Fibroblast of peridontal ligament (primary cell): ENCODE measurements around the gene LRRC26.

Experiments
- DNase-seq: peaks from one replicate; pipeline ENCODE4 v3.0.0-alpha.2; 2010; ENCODE audit errors: extremely low read depth

LRRC26 gene

DNA sequence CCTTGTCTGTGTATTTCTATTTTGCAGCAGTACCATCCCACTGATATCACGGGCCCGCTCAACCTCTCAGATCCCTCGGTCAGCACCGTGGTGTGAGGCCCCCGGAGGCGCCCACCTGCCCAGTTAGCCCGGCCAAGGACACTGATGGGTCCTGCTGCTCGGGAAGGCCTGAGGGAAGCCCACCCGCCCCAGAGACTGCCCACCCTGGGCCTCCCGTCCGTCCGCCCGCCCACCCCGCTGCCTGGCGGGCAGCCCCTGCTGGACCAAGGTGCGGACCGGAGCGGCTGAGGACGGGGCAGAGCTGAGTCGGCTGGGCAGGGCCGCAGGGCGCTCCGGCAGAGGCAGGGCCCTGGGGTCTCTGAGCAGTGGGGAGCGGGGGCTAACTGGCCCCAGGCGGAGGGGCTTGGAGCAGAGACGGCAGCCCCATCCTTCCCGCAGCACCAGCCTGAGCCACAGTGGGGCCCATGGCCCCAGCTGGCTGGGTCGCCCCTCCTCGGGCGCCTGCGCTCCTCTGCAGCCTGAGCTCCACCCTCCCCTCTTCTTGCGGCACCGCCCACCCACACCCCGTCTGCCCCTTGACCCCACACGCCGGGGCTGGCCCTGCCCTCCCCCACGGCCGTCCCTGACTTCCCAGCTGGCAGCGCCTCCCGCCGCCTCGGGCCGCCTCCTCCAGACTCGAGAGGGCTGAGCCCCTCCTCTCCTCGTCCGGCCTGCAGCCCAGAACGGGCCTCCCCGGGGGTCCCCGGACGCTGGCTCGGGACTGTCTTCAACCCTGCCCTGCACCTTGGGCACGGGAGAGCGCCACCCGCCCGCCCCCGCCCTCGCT lies 1.9 kb downstream of the LRRC26 start:
- no peak for DNase-seq

DNA sequence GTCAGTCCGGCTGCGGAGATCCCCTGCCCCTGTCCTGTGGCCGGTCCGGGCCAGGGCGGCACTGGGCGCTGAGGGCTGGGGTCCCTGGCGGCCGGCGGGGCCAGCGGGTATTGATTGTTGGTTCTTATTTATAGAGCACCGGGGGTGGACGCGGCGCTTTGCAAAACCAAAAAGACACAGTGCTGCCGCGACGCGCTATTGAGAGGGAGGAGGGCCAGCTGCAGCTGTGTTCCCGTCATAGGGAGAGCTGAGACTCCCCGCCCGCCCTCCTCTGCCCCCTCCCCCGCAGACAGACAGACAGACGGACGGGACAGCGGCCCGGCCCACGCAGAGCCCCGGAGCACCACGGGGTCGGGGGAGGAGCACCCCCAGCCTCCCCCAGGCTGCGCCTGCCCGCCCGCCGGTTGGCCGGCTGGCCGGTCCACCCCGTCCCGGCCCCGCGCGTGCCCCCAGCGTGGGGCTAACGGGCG lies 2.5 kb downstream of the LRRC26 start:
- no peak for DNase-seq

DNA sequence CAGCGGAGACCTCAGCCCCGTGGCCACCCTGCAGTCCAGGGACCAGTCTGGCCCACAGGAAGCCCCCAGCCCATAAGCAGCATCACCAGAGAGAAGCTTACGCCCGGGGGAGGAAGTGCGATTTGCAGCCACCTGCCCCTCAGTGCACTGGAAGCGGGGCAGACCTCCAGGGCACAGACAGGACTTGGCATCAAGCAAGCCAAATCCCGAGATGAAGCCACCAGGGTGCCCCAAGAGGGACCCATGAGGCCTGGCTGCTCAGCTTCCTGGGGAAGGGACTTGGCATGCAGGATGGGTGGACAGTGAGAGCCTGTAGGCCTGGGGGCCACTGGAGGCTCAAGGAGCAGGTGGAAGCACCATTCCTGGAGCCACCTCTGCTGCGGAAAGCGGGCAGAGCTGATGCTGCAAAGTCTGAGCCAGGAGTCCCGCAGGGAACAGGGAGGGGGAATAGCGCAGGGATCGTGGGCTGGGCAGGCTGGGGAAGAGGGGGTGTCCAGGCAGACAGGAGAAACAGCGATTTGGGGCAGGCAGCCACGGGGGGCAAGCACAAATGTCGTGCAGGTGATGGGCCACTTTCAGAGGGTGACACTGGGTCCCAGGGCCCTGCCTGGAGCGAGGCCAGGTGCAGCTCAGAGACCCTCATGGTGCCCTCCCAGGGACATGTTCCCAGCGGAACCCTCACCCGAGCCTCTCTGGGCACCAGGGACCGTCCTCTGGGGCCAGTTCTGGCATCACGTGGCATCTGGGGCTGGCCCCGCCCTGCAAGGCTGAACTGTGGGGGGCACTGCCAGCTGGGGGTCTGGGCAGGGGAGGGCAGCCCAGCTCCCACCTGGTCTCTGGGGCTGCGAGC lies 3.2 kb downstream of the LRRC26 start:
- DNase-seq = no peak

DNA sequence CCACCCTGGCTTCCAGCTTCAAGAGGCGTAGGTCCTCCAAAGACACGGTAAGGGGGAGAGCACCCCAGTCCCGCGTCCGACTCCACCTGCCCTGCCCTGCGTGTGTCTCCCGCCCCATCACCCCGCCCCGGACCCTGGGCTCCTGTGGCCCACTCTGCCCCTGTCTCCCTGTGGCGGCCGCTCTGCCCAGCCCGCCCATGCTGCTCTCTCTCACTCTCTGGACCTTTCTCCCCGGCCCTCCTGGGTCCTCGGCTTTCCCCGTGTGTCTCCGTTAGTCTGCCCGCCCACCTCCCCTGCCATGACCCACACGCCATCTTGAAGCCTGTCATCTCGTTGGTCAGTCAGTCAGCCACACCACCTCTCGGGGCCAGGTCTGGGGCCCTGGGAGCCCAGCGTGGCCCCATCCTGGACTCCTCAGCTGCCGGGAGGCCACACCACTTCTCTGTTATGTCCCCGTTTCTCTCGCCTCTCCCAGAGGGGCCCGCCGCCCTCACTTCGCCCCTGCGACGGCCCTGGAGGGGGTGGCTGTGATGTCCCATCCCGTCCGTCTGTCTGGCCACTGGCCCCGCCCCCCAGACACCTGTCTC lies 4.5 kb downstream of the LRRC26 start:
- no peak for DNase-seq

DNA sequence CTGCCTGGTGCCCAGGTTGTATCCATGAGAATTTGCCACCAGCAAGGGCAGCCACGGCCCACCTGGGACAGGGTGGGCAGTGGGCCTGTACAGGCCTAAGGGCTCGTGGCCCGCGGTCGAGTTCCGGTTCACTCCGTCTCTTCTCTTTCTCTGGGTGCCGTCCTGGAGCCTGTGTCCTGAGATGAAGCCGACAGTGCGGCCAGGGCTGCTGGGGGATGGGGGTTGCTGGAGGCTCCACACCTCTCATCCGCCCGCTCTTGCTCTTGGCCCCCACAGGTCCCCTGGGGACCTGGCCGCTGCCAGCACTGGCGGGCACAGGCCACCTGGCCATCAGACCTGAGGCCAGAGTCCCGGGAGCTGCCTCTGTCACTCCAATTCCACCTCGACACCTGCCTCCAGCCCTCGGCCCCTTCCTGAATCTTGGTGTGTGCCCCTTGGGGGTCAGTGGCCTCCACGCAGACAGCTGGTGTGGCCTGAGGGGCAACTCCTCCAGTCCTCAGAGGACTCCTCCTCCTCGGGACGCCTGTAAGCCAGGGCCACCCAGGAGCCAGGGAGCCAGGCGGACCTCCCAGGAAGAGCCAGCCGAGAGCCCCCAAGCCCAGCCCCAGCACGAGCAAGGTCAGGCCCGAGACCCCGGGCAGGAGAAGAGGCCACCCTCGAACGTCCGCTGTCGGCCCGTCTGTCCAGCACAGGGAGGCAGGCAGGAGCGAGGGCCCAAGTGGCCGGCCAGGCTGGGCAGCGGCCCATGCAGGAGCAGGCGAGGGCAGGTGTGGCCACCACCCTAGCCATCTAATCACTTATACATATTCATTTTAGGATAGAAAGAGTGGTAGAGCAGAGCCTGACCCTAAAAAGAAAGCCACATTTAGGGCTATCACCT lies 5.2 kb downstream of the LRRC26 start:
- DNase-seq = no peak

DNA sequence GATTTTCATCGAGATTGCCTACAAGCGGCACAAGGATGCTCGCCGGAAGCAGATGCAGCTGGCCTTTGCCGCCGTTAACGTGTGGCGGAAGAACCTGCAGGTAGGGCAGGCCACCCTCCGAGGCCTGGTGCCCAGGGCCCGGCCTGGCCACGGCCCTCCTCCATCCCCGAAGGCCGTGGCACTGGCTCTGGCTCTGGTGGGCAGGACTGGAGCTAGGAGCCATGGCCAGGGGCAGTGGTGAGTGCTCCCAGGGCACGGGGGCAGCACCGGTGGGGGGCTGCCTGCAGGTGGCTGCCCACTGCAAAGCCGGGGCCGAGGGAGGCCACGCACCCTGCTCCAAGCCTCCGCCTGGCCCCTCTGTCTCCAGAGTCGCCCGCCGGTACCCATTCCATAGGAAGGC lies 6.0 kb downstream of the LRRC26 start:
- DNase-seq = no peak

DNA sequence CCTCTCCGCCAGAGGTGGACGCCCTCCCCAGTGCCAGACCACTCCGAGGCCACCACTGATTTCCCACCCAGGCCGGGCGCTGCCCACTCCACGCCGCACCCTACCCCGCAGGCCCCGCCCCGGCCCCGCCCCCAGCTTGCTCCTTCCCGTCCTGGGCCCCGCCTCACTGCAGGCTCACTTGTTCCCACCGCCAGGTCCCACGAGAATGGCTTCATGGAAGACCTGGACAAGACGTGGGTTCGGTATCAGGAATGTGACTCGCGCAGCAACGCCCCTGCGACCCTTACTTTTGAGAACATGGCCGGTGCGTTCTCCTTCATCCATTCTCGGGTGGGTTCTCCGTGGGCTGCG lies 6.5 kb downstream of the LRRC26 start:
- no peak for DNase-seq

DNA sequence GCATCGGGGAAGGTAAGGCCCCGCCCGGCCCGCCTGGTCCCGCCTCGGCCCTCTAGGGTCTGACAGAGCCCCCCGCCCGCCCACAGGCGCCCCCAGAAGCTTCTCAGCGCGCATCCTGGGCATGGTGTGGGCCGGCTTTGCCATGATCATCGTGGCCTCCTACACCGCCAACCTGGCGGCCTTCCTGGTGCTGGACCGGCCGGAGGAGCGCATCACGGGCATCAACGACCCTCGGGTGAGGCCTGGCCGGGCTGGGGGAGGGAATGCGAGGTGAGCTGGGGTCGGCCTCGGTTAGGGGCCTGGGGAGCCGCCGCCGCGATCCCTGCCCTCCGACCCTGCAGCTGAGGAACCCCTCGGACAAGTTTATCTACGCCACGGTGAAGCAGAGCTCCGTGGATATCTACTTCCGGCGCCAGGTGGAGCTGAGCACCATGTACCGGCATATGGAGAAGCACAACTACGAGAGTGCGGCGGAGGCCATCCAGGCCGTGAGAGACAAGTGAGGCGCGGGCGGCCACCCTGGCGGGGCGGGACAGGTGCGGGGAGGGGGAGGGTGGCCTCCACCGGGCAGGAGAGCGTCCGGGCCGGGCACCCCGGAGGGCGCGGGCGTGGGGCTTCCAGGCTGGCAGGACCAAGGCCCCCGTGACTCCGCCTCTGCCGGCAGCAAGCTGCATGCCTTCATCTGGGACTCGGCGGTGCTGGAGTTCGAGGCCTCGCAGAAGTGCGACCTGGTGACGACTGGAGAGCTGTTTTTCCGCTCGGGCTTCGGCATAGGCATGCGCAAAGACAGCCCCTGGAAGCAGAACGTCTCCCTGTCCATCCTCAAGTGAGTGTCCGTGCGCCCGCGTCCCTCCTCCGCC lies 7.1 kb downstream of the LRRC26 start:
- DNase-seq = no peak

DNA sequence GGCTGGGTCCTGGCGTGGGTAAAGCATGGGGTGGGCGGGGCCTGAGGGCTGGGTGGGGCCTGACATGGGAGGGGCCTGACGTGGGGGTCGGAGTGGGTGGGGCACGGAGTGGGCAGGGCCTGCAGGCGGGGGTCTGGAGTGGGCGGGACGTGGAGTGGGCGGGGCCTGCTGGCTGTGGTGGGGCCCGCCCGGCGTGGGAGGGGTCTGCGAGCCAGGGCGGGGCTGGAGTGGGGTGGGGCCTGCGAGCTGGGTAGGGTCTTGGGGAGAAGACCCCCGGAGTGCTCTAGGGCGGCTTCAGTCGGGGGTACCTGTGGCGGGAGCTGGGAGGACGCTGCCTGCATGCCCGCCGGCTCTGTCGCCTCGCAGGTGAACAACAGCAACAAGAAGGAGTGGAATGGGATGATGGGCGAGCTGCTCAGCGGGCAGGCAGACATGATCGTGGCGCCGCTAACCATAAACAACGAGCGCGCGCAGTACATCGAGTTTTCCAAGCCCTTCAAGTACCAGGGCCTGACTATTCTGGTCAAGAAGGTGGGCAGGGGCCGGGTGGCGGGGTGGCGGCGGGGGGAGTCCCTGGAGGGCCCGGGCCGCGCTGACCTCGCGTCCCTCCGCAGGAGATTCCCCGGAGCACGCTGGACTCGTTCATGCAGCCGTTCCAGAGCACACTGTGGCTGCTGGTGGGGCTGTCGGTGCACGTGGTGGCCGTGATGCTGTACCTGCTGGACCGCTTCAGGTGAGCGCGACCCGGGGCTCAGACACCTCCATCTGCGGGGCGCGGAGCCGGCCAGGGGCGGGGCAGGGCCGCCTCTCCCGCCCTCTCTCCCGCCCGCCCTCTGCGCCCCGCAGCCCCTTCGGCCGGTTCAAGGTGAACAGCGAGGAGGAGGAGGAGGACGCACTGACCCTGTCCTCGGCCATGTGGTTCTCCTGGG lies 8.0 kb downstream of the LRRC26 start:
- no peak for DNase-seq

DNA sequence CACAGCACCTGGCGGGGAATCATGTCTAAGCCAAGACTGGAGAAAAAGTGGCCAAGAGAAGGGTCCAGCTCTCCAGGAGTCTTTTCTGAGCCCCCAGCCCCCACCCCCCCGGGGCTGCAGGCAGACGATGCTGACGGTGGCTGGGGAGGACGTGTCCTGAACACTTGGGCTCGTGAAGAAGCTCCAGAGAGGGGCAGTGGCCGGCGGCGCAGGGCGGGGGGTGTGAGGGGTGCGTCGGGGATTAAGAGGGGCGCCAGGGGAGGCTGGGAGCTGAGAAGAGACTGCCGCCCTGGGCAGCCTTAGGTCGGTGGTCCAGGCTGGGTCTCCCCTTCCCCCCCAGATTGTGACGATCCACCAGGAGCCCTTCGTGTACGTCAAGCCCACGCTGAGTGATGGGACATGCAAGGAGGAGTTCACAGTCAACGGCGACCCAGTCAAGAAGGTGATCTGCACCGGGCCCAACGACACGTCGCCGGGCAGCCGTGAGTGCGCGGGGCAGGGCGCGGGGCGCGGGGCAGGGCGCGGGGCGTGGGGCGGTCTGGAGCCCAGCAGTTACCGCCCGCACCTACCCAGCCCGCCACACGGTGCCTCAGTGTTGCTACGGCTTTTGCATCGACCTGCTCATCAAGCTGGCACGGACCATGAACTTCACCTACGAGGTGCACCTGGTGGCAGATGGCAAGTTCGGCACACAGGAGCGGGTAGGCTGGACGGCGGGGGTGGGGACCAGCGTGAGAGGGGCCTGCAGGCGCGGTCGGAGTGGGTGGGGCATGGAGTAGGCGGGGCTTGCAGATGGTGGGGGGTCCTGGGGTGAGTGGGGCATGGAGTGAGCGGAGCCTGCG lies 8.9 kb downstream of the LRRC26 start:
- no peak for DNase-seq

DNA sequence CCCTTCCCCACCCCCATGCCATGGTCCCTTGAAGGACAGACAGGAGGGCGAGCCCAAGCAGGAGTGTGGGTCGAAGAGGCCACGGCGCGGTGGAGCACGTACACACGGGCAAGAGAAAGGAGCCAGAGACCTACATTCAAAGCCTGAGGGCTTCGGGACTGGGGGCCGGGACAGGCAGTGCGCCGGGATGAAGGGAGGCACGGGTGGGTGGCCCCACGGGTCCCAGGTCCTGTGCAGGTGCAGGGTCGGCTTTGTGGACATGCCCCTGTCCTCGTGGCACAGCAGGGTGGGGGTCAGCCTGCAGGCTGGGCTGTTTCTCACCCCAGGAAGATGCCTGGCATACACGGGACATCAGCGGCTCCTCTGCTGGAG lies 9.8 kb downstream of the LRRC26 start:
- no peak for DNase-seq

DNA sequence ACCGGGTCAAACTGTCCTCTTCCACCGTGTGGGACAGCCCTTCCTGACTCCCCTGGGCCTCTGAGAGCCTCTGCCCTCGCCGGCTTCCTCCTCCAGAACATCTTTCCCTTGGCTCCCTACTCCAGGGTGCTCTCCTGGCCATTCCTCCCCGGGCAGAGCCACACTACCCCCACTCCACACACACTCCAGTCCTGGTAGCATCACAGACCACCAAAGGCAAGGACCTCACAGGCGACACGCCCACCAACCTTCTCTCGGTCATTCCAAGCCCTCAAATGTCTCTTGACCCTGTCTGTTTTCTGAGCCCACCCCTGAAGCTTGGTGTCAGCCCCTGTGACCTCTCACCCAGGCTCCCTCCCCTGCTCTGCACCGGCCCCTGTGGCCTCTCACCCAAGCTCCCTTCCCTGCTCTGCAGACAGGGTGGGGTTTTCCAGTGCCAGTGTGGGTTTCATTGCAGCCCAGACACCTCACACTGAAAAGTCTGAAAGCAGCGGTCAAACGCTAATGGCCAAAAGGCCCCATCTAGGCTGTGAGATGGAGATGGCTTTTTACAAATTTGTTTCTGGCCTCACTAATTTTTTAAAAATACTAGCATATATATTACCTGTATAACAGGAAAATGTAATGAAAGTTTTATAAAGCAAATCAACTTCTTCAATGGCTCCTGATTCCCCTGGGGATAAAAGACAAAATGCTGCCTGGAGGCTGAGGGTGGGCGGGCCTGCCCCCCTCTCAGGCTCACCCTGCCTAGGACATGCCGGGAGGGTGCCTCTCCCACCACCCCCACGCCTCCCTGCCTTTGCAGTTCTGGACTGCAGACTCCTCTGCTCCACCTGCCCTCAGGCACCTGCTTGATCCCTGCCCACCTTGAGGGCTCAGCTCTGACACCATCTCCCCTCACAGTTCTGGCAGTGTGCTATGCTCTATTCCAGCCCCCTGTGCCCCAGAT lies 10.5 kb downstream of the LRRC26 start:
- no peak for DNase-seq

DNA sequence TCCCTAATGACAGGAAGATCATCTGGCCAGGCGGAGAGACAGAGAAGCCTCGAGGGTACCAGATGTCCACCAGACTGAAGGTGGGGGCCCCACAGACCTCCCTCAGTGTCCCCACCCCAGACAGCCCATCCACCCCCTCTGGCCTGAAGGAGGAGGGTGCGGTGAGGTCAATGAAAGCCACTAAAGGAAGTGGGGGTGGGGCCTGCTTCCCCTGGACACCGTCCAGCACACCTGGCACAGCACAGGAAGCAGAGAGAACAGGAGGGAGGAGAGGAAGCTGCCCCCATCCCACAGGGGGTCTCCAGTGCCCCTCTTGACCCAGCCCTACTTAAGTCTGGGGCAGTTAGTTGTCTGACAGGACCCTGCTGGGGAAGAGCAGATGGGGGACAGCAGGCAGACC lies 11.2 kb downstream of the LRRC26 start:
- DNase-seq = no peak

DNA sequence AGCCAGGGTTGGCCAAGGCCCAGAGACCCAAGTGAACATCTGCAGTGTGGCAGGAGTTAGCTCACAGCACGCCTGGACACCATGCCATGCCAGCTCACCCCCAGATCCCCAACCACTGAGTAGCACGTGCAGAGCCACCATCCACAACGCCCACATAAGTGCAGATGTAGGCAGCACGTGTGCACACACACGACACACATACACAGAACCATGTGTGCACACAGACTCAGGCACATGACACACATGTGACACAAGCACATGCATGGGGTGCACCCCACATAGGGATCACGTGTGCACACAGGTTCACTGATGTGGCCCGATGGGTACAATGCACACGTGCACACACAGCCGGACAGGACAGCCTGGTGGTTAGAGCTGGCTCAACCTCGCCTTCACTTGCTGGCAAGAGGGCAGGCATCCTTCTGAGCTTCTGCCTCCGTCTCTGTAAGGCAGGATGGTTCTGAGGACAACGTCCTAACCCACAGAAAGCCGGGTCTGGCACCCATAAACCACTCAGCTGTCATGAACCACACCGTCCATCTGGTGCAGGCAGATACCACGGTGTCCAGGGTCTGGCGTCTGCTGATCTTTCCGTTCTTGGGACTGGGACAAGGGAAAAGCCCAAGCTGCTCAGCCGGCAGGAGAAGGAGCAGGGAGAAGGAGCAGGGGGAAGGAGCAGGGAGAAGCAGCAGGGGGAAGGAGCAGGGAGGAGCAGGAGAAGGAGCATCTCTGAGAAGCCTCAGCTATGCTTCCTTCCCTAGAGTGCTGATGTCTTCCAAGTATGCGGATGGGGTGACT lies 12.0 kb downstream of the LRRC26 start:
- DNase-seq = no peak

DNA sequence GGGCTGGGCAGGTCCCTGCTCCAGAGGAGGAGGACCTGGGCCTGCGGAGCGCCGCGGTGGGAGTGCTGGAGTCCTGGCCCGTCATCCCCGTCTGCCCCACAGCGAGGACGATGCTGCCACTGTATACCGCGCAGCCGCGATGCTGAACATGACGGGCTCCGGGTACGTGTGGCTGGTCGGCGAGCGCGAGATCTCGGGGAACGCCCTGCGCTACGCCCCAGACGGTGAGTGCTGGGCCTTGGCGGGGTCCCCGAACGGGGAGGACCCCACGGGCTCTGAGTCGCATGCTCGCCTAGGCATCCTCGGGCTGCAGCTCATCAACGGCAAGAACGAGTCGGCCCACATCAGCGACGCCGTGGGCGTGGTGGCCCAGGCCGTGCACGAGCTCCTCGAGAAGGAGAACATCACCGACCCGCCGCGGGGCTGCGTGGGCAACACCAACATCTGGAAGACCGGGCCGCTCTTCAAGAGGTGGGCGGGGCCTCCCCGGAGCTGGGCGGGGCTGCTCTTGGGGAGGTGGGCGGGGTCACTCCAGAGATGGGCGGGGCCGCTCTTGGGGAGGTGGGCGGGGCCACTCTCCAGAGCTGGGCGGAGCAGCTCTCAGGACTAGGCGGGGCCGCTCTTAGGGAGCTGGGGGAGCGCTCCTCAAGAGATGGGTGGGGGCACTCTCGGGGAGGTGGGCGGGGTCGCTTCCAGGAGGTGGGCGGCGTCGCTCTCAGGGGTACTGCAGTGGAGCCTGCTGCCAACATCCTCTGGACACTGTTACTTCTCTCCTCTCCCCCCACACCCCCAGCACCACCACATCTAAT lies 13.1 kb downstream of the LRRC26 start:
- DNase-seq = peak; percentile 11

DNA sequence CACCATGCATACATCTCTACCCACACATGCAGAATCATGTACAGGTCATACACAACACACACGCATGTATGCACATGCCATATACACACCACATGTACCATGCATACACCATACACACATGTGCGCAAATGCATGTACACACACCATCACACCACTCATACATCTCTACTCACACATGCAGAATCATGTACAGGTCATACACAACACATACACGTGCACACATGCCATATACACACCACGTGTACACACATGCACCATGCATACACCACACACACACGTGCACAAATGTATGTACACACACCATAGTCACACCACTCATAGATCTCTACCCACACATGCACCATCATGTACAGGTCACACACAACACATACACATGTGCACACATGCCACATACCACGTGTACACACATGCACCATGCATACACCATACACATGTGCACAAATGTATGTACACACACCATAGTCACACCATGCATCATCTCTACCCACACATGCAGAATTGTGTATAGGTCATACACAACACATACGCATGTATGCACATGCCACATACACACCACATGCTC lies 16.9 kb downstream of the LRRC26 start:
- DNase-seq = no peak
